Left renal pelvis (tissue), 4 donors: ENCODE results near the gene ATP2C2. TPM values are rescaled to one million over a fixed set of nuclear protein-coding genes. Genes with fewer than 3 reads are reported as not detected.

Experiments used
- DNase-seq, 4 donors: peaks; one replicate each; pipeline ENCODE4 v3.0.0-alpha.2; 2013; ENCODE audit warnings: low read depth in 4 of 4, low spot score in 3 of 4
- polyA plus RNA-seq, 4 donors: library from polyadenylated mRNA; unstranded; fragments of 120-200 nt; gene quantifications; one replicate each; pipeline ENCODE4 v1.2.1, GENCODE V29; 2013; ENCODE audit not compliant: insufficient read length in 4 of 4

Gene ATP2C2
- polyA plus RNA-seq, 4 donors = 0.27 to 2.1 (median 1.0) TPM

DNA sequence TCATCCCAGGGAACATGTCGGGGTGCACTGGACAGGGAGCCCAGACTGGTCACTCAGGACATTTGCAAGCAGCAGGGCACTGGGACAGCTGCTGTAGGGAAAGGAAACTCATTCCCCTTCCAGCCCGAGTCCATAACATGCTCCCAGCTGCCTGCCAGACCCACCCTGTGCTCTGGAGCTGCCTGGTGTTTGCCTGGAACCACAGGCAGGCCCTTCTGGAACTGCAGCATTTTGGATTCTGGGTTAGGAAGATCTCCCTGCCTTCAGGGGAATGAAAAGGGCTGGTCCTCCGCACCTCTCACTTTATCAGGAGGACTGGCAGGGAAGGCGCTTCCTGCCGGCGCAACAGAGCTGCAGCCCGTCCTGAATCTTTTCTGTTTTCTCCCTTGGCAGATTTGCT, 94.9 kb downstream of the ATP2C2 start:
- DNase-seq = no peak

DNA sequence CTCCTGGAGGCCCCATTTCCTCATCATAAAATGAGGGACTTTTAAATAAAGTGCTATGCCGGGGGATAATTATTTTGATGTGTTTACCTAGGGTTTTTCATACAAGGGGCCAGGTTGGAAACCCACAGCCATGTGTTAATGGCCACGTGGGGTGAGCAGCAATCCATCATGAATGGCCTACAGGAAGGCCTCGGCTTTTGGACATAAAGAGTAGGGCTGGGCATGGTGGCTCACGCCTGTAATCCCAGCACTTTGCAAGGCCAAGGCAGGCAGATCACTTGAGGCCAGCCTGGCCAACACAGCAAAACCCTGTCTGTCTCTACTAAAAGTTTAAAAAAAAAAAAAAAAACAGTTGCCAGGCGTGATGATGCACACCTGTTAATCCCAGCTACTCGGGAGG, 95.8 kb downstream of the ATP2C2 start:
- DNase-seq = no peak

DNA sequence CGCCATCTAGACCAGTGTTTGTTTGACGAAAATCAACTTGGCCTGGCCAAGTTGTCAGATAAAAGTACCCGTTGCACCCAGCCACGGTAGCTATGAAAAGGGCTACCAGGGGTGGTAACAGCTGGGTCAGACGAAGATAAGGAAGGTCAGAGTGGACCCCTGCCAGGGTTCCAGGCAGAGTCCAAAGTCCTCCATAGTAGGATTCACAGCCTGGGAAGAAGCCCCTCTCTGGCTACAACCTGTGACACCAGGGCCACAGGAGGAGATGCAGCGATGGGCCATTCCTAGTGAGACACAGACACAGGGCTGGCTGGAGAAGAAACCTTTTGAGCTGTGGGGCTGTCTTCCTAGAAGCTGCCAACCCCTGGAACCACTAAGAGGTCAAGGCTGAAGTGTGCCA, 96.8 kb downstream of the ATP2C2 start:
- DNase-seq = no peak

DNA sequence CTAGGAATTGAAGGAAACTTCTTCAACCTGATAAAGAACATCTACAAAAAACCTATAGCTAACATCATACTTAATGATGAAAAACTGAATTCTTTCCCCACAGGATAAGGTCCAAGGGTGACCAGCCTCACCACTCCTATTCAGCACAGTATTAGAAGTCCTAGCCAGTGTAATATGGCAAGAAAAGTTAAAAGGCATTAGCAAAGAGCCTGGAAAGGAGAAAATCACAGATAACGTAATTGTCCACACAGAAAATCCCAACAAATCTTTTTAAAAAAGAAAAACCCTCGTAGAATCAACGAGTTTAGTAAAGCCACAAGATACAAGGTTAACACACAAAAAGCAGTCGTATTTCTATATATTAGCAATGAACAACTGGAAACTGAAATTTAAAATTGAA, 98.4 kb downstream of the ATP2C2 start:
- DNase-seq = no peak

DNA sequence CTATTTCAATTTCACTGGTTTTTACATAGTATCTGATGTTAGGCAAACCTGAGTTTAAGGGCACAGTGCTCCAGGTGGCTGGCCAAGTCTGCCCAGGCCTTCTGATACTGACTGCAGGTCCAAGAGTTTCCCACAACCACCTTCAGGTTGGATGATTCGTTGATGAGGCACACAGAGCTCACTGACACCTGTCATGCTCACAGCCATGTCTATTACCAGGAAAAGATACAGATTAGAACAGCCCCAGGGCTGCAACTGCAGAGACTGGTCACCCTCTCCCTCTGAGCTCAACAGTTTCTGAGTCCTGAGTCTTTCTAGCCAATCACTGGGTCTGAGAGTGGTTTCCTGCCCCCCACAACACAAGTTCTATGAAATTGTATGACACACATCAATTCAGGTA, 98.9 kb downstream of the ATP2C2 start:
- DNase-seq = no peak

DNA sequence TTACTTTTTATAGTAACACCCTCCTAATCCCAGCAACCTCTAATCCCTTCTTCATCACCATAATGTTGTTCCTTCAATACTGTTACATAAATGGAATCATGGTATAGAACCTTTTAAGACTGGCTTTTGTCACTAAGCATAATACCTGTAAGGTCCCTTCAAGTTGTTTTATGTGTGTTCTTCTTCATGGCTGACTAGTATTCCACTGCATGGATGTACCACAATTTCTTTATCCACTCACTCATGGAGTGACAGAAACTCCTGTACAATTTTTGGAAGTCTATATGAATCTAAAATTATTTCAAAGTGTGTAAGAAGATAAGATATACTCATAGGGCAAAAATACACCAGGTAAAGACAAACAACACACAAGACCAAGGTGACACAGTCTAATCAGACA, 99.4 kb downstream of the ATP2C2 start:
- no peak for DNase-seq

DNA sequence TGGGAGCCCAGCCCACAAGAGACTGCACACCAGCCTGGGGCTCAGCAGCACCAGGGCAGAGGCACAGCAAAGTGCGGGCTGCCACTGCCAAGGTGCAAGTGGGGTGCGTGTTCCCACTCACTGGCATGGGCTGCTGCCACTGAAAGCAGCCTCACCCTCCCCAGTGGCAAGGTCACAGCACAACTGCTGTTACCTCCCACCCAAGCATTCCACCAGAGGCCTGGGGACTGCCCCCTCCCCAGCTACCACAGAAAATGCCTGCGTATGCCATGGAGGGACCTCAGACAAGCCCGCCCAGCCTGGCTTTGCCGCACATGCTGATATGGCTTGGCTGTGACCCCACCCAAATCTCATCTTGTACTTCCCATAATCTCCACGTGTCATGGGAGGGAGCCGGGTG, 103.0 kb downstream of the ATP2C2 start:
- no peak for DNase-seq

DNA sequence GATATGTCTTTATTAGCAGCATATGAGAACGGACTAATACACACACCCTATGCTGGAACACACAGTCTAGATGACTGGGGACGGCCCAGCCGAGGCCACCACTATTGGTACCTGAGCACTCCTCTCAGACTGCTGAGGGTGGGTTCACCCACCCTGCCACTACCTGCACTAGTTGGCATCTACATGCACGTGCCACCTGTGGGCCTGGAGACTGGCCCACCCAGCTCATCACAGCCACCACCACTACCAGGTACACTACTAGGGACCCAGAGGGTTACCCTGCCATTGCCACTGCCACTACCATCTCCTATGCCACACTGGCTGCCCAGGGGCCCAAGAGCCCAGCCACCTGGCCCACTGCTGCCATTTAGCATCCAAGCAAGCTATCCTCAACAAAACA, 103.6 kb downstream of the ATP2C2 start:
- no peak for DNase-seq

DNA sequence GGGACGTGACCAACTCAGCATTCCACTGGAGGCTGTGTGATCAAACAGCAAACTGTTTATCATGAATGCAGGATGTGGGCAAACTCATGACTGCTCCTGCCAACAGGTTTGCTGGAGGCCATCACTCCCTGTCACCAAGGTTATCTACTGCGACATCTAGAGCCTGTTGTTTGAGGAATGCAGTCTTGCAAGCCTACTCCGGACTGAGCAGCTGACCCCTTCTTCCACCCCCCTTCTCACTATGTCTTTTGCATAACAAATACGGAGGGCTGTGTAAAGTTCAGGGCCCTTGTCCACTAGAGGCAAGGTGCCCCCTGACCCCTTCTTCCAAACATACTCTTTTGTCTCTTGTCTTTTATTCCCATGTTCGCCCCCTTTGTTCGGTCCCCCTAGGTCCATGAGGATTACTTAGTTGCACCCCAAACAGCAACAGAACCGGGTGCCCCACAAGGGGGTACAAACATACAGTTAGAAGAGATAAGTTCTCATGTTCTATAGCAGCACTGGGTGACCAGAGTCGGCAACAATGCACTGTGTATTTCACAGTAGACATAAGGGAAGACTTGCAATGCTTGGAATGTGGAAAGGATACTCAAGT, 107.4 kb downstream of the ATP2C2 start:
- no peak for DNase-seq

DNA sequence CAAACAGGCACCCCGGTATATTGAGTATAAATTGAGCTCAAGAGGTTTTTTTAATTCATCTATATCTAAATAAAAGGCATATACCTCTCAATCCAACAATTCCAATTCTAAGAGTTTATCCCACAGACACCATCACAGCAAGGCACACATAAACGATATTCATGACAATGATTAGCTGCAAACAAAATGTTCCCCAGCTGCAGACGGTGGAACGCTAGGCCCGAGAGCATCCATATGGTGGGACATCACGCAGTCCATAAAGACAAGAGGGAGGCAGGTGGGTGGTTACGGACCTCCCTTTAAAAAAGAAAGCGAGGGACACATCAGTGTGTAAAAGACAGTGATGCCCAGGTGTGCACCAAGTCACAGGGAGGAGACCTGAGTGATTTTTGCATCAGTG, 108.1 kb downstream of the ATP2C2 start:
- DNase-seq = no peak

DNA sequence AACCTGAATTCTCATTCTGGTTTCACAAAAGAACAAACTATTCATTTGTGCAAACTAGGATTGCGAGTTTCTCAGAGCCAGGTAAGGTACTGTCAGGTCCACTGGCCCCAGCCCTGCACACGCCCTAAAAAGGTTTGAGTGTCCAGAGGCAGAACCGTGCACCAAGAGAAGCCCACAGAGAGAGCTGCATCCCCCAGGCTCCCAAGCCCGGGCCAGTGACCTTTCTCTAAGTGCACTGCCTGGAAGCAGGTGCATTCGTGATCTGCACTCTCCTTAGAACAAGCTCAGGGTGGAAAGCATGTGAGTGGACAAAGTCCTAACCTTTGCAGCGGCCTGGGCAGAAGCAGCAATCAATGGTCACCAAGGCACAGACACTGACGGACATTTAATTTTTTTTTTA, 109.3 kb downstream of the ATP2C2 start:
- no peak for DNase-seq

DNA sequence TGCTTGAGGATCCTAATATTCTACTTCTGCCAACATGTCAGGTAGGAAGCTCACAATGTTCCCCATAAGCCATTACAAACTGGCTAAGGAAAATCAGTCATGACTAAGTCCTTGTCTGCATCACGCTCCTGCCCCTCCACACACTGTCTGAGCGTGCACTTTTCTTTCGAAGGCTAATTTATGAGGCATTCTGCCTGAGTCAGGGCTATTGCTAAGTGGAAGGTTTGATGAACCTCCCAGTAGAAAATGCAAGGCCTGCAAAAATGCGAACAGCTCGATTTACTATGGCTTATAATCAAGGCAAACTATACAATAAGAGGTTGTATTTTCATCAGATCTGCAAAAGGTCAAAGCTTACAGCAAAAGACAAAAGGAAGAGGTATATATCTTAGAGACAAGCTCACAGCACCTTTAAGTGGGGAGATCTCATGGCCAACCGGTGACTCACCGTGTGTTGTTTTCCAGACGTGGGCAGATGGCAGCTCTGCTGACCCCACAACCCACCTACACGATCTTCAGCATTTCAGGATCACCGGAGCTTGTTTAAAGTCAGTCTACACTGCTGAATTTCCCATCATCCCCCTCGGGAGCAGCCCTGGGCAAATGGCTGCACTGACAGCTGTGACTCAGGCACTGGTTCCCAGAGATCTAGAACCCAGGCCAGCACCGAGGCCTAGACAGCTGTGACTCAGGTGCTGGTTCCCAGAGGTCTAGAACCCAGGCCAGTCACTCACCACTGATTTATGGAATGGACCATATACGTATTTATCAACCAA, 110.0 kb downstream of the ATP2C2 start:
- DNase-seq = no peak

DNA sequence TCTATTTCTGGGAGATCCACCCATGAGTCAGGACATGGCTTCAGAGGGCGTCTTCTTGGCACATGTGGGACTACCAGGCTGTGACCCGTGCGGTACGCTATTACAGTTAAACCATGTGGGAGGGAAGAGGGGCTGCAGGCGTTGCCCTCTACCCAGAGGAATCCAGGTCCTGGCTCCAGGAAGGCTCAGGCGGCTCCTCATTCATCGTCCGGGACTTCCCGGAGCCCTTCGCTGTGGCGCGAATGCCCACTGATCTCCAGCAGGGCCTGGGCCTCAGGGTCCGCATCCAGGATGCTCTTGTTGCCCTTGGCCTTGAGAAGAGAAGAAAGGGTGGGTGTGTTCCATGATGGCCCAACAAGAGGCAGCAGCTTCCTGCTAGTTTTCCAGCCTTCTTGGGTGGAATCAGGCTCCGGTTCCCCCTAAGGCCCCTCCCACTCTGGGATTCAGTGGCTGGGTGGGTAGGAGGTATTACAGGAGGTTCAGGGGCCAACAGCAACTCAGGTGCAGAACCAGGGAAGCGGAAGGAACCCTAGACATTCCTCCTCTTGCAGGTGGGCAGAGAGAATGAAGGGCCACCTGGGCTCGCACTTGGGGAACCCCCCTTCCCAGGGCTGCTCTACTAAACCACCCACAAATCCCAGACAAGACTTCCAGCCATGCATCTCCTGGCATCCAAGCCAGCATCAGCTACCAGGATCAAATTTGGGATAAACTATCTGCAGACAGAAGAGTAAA, 111.5 kb downstream of the ATP2C2 start:
- no peak for DNase-seq

DNA sequence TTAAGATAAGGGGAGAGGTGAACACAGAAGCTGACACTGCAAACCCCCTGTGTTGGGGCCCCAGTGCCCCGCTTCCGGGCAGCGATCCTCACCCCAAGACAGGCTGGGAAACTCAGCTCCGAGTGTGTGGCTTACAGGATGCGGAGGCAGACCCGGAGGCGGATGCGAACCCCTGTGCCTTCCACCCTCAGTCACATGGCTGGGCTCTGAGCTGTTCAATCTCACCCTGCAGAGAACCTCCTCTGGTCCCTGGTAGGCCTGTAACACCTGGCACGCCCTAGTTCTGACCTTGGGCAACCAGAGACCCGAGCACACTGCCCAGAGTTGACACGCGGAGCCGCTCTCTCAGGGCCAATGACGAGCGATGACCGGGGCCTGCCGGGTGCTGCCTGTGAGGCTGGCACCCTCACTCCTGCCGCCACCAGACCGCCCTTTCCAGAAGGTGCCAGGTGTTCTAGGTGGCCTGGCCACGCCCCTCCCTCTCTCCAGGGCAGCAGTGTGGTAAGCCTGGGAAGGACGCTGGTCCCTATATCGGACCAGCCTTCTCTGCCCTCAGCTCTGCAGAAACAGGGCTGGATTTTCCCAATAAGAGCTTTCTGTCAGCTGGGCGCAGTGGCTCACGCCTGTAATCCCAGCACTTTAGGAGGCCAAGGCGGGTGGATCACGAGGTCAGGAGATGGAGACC, 112.9 kb downstream of the ATP2C2 start:
- no peak for DNase-seq

DNA sequence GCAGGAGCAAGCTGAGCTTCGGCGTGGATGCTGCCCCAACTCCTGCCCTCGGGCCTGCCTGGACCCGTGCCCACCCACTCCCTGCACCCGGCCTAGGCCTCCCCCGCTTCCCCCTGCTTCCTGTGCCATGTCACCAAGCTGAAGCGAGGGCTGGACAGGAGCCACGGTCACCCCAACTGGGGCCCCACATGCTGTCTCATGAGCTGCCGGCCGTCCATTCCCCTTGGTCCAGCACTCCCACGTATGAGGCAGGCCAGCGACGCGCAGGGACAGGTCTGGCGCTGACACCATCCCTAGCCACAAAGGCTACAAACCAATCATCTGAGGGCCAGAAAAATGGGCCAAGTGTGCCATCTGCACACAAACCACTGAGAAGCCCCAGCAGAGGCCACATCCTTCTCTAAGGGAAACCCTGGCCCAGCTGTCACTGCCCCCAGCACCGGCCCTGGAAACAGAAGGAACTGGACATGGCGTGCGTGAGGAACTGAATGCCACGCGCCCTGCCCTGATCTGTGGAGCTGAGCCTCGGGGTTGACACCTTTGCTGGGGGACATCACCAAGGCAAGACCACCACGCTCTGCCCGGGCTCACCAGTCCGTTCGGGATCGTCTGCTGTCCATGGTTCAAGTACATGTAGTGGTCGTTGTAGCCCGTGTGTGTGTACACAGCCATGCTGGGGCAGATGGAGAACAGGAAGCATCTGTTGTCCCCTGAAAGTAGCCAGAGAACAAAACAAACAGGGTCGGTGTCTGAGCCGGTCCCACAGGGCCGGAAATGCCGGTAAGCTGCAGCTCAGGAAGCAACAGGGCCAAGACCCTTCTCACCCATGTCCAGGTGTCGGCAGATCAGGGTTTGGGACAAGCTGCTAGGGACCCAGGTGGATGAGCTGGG, 113.9 kb downstream of the ATP2C2 start:
- DNase-seq = no peak

DNA sequence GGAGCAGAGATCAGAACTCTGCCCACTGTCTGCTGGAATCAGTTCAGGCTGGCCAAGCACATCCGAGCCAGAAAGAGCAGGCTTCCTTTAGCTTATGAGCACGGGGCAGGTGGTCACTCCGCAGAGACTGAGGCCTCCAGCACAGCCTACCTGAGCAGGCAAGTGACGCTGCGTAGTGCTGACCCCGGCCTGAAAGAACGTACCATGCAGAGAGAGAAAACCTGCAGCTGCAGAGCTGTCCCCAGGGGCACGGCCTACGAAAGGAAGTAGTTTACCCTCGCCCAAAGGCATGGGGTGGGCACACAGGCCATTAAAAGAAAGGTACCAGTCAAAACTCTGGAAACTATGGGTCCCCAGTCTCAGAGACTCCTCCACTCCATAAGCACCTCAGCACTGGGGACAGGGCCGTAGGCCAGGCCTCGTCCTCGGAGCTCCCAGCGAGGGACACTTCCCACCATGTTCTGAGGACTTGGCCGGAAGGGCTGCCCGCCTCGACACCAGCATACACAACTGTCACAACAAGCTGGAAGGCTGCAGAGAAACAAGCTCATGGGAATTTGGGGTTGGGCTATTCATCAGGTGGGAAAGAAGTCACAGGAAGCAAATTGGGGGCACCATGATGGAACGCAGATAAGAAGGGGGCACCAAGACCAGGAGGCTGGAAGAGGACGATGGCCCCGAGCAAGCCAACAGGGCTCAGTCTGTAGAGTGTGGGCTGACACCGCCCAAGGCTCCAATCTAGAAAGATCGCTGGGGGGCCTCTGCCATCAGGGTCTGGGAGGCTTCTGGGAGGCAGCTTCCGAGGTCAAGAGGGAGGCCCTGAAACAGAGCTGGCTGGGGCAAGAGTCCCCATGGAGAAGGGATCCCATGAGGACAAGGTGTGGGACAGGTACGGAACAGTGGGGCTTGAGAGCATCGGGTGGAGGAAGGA, 114.9 kb downstream of the ATP2C2 start:
- DNase-seq = no peak

DNA sequence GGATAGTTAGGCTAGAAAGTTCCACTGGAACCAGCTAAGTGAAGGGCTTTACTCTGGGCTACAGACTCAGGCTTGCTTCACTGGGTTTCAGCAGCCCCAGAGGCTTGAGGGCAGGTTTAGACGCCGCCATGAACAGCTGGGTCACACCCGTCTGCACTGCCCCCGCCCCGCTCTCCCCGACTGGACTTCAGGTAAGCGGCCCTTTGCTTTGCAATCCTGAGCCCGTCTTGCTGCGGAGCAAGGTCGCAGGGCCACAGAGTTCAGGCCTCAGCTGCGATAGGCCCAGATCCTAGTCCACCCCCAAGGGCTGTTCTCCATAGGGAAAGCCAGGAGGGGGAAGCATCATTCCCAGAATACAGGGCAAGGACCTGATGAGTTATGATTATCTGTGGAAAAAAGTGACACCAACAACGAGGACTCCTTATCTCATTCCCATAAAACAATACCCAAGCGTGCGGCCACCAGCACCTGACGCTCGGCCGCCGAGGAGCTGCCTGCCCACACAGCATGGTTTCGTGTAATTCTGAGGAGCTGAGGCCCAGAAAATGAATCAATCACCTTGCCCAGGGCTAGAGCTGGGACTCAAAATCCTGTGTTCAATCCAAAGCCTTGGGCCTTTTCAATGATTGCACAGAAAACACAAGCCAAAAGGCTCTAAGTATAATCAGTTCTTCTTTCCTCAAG, 115.7 kb downstream of the ATP2C2 start:
- DNase-seq = no peak

DNA sequence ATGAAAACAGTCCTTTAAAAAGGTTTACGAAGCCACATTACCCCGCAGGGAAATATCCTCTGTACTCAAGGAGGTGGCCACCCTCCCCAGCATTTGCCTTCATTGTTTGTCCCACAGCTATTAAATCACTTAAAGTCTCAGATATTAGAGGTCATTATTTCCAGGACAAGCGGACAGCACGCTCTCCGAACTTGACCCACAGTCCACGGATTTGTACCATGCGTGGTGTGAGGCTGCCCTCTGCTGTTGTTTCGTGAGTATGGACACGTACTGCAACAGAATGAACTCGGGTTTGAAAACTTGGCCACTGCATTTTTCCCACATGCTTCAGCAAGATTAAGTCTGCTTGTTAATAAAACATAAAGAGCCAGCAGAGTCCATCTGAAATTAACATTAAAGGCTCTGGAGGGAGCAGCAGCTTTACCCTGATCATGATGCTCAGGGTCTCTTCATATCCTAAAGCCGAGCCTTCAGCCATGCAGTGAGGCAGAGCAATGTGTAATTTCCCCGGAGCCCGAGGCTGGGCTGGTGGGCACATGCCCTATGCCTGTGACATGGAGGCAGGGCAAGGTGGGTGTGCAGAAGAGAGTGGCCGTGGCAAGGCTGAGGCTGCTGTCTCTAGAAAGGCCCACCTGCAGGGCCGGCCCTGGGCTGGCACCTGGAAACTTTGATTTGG, 116.4 kb downstream of the ATP2C2 start:
- DNase-seq = peak in 2 of 4 donors; percentile 44 to 53
